NB4 (cell line): ENCODE data around the gene APCDD1L.

Source experiments
- DNase-seq: peaks from one replicate; pipeline ENCODE4 v3.0.0; 2010; ENCODE audit warnings: low read depth
- H3K4me3 ChIP-seq: one replicate; pipeline ENCODE4 v1.5.1; 2011; ENCODE audit warnings: mild to moderate bottlenecking, low read depth, low read length, moderate library complexity
- MYC ChIP-seq: IDR thresholded peaks from 2 replicates; pipeline ENCODE4 v1.6.1; 2011; ENCODE audit warnings: low read depth, low read length
- POLR2A ChIP-seq: IDR thresholded peaks from 2 replicates; pipeline ENCODE4 v1.6.1; 2011; ENCODE audit warnings: mild to moderate bottlenecking; ENCODE audit not compliant: insufficient read length; ENCODE audit errors: extremely low read depth
- TF ChIP-seq, protein P1 (sequence below): IDR thresholded peaks from one replicate; pipeline ENCODE4 v1.5.1; 2012; ENCODE audit warnings: low read depth, low read length
- TF ChIP-seq, protein P2 (sequence below): IDR thresholded peaks from 2 replicates; pipeline ENCODE4 v1.6.1; 2011; ENCODE audit warnings: low read depth, low read length

Gene APCDD1L

DNA sequence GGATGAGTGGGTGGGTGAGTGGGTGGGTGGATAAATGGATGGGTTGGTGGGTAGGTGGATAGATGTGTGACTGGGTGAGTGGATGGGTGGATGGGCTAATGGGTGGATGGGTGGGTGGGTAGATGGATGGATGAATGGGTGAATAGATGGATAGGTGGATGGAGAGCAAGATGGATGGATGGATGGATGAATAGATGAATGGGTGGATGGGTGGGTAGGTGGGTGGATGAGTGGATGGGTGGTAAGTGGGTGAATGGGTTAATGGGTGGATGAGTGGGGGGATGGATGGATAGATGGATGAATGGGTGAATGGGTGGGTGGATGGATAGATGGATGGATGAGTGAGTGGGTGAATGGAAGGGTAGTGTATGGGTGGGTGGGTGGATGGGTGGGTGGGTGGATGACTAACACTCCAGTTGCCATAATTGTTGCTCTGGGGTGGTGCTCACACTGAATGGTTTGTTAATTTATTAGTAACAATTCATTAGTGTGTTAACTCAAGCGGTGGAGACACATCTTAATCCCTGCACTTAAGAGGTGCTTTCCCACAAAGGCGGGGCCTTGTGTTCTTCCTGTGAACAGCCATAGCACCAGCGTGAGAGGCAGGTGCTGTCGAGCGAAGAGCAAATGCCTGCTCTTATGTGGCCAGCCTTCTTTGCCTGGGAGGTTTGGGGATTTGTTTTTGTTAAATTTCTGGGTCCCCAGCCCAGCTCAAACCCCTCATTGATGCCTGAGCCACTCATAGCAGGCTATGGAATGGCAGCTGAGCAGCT lies 4.9 kb upstream of the APCDD1L start:
- H3K4me3 ChIP-seq = no peak overlapping the region
- no peak for DNase-seq
- TF ChIP-seq, protein P1, sequence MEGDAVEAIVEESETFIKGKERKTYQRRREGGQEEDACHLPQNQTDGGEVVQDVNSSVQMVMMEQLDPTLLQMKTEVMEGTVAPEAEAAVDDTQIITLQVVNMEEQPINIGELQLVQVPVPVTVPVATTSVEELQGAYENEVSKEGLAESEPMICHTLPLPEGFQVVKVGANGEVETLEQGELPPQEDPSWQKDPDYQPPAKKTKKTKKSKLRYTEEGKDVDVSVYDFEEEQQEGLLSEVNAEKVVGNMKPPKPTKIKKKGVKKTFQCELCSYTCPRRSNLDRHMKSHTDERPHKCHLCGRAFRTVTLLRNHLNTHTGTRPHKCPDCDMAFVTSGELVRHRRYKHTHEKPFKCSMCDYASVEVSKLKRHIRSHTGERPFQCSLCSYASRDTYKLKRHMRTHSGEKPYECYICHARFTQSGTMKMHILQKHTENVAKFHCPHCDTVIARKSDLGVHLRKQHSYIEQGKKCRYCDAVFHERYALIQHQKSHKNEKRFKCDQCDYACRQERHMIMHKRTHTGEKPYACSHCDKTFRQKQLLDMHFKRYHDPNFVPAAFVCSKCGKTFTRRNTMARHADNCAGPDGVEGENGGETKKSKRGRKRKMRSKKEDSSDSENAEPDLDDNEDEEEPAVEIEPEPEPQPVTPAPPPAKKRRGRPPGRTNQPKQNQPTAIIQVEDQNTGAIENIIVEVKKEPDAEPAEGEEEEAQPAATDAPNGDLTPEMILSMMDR = no peak
- TF ChIP-seq MYC (no peak), POLR2A (no peak)
- TF ChIP-seq, protein P2, sequence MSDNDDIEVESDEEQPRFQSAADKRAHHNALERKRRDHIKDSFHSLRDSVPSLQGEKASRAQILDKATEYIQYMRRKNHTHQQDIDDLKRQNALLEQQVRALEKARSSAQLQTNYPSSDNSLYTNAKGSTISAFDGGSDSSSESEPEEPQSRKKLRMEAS = no peak

DNA sequence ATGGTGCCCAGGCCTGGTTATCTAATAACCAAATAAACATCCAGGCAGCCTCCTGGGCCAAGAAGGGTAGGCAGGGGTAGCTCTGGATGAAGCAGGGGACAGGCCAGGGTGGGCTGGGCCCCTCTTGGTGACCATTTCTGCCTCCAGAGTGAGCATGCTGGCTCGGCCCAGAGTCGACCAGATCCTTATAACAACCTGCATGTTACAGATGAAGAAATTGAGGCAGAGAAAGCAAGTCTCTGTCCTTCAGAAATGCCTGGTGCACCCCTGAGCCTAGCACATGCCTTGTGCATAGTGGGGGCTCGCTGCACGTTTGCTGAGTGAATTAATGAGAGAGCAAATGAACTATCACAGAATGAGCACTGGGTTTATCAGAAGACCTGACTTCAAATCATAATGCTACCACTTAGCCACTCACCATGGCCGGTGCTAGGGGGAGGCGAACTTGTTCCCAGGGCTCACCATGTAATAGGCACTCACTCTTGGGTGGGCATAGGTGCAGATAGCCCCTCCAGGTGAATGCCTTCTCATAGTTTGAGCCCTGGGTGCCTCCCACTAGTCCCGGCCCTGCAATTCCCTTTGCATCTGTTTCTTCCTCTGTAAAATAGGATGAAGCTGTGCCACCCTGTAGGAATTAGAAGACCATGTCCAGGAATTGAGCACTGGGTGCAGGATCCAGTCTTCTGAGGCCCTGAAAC lies 3.8 kb upstream of the APCDD1L start:
- no peak for DNase-seq
- TF ChIP-seq, protein P2 = no peak
- TF ChIP-seq, protein P1 = no peak
- TF ChIP-seq MYC (no peak), POLR2A (no peak)
- H3K4me3 ChIP-seq = no peak overlapping the region

DNA sequence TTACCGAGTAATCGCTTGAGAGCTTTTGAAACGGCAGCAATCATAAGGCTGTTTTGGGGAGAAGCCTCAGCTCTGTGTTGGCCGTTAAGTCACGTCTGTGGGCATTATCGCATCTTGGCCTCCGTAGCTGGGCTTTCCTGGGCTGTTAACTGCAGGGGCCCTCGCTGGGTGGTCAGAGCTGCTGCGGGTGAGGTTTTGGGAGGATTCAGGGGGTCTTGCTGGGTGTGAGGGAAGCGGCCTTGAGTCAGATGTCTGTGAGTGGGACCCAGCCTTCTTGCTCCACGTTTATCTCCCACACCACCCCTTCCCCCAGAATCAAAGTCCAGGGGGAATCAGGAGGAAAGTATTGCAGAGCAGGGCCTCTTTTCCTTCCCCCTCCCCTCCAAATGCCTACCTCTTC lies 3.2 kb upstream of the APCDD1L start:
- TF ChIP-seq, protein P1 = no peak
- H3K4me3 ChIP-seq = no peak overlapping the region
- no peak for DNase-seq

DNA sequence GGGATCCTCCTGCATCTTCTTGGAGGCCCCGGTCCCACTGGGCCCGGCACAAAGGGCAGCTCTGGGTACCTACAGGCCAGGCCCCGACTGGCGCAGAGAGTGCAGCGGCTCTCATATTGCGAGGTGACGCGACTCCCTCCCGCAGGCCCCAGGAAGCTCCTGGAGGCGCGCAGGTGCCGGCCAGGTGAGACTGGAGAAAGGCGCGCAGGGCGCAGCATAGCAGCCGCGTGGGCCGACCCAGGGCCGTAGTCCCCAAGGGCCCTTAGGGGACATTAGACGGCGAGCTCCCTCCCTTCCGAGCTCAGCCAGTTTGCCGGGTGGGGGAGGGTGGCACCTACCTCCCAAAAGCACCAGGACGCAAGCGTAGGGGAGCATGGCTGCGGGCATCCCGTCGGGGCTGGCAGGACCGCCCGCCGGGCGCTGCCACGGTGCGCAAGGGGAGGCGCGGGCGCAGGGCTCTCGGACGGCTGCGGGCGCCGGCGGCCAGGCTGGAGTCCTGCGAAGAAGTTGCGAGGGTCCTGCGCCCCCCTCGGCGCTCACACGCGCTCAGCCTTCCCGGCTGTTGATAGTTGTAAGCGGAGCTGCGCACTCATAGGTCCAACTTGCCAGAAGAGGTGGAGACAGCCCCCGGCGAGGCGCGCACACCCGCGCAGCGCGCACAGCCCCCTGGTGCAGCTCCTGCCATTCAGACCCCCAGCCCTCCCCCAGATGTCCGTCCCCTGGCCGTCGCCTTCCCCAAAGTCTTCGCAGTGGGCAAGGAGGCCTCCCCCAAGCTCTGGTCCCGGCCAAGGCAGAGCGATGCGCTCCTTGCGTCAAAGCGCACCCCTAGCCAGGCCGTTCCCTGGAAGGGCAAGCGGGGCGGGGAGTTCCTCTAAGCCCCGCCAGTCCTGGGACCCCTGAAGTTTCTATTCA lies 622 bp downstream of the APCDD1L start:
- no peak for DNase-seq
- TF ChIP-seq, protein P1 = no peak
- no peak overlapping the region for H3K4me3 ChIP-seq

DNA sequence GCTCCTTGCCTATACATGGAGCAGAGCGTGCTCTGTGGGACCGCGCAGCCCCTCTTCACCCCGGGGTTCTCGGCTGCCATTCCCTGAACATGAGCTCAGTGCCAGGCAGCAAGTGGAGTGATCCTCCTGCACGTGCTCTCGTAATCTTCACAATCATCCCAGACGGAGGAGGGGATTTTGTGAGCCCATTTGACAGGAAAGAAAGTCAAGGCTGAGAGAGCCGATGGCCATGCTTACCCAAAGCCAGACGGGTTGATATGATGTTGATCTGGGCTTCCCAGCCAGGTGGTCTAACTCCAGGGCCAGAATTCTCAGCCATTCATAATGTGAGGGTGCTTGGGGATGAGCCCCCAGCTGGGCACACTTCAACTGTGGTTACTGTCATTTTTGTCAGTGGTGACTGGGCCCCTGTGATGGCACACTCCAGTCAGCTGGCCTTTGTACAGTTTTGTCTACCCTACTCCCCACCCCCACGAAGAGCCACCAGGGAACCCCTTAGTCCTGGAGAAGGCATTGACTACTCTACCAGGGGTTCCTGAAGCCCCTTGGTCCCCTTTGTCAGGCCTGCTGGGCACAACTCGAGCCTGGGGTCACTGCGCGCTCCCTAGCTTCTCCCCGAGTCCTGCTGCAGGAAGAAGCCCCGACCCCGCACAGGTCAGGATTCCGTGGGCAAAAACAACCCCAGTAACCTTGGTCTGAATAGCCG lies 1.5 kb downstream of the APCDD1L start:
- TF ChIP-seq MYC = no peak
- TF ChIP-seq POLR2A = no peak
- TF ChIP-seq, protein P2 = no peak
- no peak overlapping the region for H3K4me3 ChIP-seq
- DNase-seq = no peak
